Aorta (tissue), 5 donors: Measurements from ENCODE around the gene USP6NL. TPM values are rescaled to one million over a fixed set of nuclear protein-coding genes. Genes with fewer than 3 reads are reported as not detected.

ENCODE experiments used
- ATAC-seq: fragments of 200-7000 bp; cut with Tn5 transposase; one replicate; pipeline ENCODE4 v1.9.1; 2022; ENCODE audit warnings: moderate library complexity; ENCODE audit not compliant: low FRiP score
- DNase-seq, 2 donors: peaks; one replicate each; pipeline ENCODE4 v3.0.0-alpha.2; 2020
- H3K27ac ChIP-seq, 2 donors: one replicate each; pipeline ENCODE4 v1.5.1; 2013; ENCODE audit warnings: low read length in 2 of 2, mild to moderate bottlenecking in 2 of 2, moderate library complexity in 2 of 2, control low read depth in 1 of 2, inconsistent platforms in 1 of 2, low read depth in 1 of 2
- H3K27me3 ChIP-seq, 2 donors: one replicate each; pipeline ENCODE4 v1.6.1; 2013; ENCODE audit warnings: control low read depth in 1 of 2, low read length in 1 of 2, mild to moderate bottlenecking in 1 of 2, moderate library complexity in 1 of 2; ENCODE audit not compliant: insufficient read depth in 2 of 2, control insufficient read depth in 1 of 2
- H3K36me3 ChIP-seq, 2 donors: one replicate each; pipeline ENCODE4 v1.6.1; 2013; ENCODE audit warnings: control low read depth in 1 of 2, low read length in 1 of 2, mild to moderate bottlenecking in 1 of 2; ENCODE audit not compliant: insufficient read depth in 2 of 2, control insufficient read depth in 1 of 2
- H3K4me1 ChIP-seq, 2 donors: one replicate each; pipeline ENCODE4 v1.6.1; 2013; ENCODE audit warnings: low read length in 2 of 2, control low read depth in 1 of 2, mild to moderate bottlenecking in 1 of 2, moderate library complexity in 1 of 2; ENCODE audit not compliant: insufficient read depth in 2 of 2, control insufficient read depth in 1 of 2
- H3K4me3 ChIP-seq, 2 donors: one replicate each; pipeline ENCODE4 v1.5.1; 2013; ENCODE audit warnings: low read length in 2 of 2, control low read depth in 1 of 2, mild to moderate bottlenecking in 1 of 2
- H3K9me3 ChIP-seq: one replicate; pipeline ENCODE4 v1.6.1; 2013; ENCODE audit warnings: mild to moderate bottlenecking, low read length; ENCODE audit not compliant: control insufficient read depth
- WGBS, 2 donors: extraction: QIAGEN DNeasy Blood & Tissue Kit; methylation state at CpG; one replicate each; pipeline ENCODE4 v1.1.7; 2013; 5-methylcytosine and 5-hydroxymethylcytosine counted together
- intact Hi-C, 2 donors: fragments of 100-400 bp; cut with DNase I; formaldehyde crosslinking; loops; one replicate each; pipeline versions ENCODE4 v1.14.2 to v1.15.0; 2022
- polyA plus RNA-seq, 2 donors: library from polyadenylated mRNA; stranded (reverse); fragments of 200-250 nt; gene quantifications; one replicate each; pipeline ENCODE4 v1.2.3, GENCODE V29; 2013
- total RNA-seq, 2 donors: library from RNA; stranded (reverse); fragmentation: NEBNext Ultra II Directional; extraction: Animal tissue kit (Norgen Biotek cat#: 25700); gene quantifications; one replicate each; pipeline ENCODE4 v1.2.1, GENCODE V29; 2021
- donor health status: healthy with polysubstance abuse.
- donor health status: Bipolar disorder and iron deficiency.
- donor health status: DM: no; HTN: no; CAD: no.
- donor health status: DM: no; HTN: no; CAD: no.
- donor health status: DM: yes; HTN: yes; CAD: no.

Gene USP6NL
- total and polyA plus RNA-seq, 4 donors: 3.8 to 12.5 (median 7.7) TPM

DNA sequence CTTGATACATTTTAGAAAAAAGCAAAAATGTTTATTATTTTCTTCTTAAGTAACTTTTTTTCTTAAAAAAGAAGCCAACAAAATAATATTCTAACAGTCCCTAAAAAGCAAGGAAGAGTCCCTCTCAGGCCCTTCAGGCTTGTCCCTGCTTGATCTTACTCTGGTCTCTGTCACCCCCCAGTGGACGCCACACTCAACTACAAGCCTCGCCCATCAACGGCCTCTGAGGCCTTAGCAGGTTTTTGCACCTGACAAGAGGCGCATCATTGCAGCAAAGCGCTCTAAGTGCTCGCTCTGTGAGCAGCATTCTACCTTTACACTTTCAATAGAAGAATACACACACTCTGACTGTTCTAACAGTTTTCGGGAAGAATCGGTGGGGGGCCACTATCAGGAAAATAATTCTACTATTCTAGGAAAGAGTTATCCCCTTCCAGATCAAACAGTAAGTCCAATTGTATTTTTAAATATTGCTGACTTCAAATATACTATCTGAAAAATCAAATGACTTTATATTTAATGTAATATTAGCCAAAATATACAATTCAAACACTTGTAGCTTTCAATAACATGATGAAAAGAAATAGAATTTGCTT lies 139.2 kb downstream of the USP6NL start:
- peak; percentile 81 for ATAC-seq
- 61 to 69% methylated on average over 8 of the region's 8 CpGs for WGBS, 2 donors

DNA sequence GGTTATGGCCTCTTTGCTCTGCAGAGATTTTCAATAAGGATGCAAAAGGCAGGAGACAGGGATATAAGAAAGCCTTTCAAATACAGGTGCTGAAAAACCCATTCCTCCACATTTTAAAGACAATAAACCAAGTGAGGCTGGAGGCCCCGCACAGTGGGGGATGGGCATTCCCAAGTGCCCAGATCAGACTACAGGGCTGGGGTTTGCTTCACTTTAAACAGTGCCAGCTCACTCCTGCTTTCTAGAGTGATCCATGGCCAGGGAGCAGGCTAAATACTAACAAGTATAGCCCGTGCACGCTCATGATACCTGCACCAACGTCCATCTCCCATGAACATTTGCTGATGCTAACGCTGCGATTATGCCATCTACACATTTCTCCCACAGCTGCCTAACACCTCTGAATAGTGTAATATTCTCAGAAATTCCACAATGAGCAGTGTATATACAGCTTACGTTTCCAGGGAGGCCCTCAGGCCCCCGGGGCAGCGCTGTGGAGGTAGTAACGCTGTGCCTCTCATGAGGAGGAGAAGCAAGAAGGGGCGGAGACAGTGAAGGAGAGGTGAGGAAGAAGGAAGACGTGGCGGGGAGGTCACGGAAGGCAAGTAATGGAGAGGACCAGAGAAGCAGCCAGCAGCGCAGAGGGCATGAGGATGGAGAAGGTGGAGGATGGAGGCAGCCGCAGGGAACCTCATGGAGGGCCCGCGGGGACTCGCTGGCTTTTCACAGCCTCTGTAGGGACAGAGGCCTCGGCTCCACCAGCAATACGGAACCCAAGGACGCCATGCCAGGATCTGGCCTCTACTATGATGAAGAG lies 141.7 kb downstream of the USP6NL start:
- 92 to 96% methylated on average over 22 of the region's 22 CpGs for WGBS, 2 donors
- no peak overlapping the region for H3K4me3 ChIP-seq
- no peaks in the 10 kb centered on the region for H3K4me1 ChIP-seq
- ATAC-seq: no peak
- H3K27me3 ChIP-seq: no peaks in the 10 kb centered on the region
- H3K27ac ChIP-seq: no peak overlapping the region
- no peaks in the 10 kb centered on the region for H3K36me3 ChIP-seq
- no peaks in the 10 kb centered on the region for H3K9me3 ChIP-seq
- intact Hi-C loops: no loop called here
- DNase-seq: no peak

More for the DNA sequence above, 139.2 kb downstream of the USP6NL start:
- Histone ChIP-seq H3K4me1 (no peaks in the 10 kb centered on the region), H3K4me3 (no peak overlapping the region), H3K9me3 (no peaks in the 10 kb centered on the region), H3K27me3 (no peaks in the 10 kb centered on the region), H3K27ac (no peak overlapping the region), H3K36me3 (no peaks in the 10 kb centered on the region)
- no peak for DNase-seq
- intact Hi-C loops: loop anchor here in 1 of 2 donors (2.0 kb wide), 1 partner anchor 47 kb away; no protein-coding TSS in a partner anchor

DNA sequence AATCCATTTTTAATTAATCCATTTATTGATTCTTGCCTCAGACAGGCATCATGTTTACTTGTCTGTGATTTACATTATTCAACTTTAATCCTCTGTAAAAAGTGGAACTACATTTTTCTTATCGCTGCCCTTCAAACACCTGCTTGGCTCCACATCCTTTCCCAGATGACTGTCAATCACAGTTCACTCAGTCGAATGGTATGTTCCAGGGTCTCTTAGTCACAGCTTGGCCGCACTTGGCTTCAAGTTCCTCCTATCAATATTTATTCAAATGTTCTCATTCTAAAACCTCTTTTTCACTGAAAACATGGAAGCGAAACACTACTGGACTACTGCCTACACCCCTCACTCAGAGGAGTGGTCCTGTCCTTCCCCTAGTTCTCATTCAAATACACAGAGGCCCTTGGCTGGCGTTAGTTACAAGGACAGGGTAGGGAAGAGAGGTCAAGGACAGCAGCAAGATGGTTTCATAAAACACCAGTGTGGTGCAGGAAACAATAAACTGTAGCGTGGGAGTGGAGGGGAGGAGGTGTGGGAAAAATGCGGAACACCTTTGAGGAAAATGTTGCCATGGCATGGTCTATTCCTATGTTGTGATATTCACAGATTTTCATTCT lies 143.2 kb downstream of the USP6NL start:
- no peak for ATAC-seq
- H3K36me3 ChIP-seq: peaks cover 0 to under 1% of the 10 kb centered on the region in 2 donors
- no peaks in the 10 kb centered on the region for H3K4me1 ChIP-seq
- intact Hi-C loops: no loop called here
- H3K27ac ChIP-seq: no peak overlapping the region
- H3K4me3 ChIP-seq: no peak overlapping the region
- DNase-seq: no peak
- WGBS, 2 donors: 36 to 43% methylated on average over 7 of the region's 7 CpGs
- H3K9me3 ChIP-seq: no peaks in the 10 kb centered on the region
- no peaks in the 10 kb centered on the region for H3K27me3 ChIP-seq

DNA sequence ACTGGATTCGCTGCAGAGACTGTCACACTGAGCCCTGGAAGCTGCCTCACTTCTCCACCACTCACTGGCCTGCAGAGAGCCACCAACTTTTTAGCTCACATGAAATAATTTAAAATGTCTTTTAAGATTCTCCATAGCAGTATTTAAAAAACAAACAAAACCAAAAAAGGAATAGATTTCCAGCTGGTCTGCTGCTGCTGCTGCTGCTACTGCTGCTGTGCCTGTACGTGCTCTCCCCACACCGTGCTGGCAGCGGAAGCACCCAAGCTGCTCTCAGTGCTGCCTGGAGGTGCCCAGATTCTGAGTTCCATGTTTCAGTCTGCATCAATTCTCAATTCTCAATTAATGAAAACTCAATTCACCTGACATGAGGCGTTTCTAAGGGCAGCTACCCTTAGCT lies 146.0 kb downstream of the USP6NL start:
- H3K4me1 ChIP-seq: no peaks in the 10 kb centered on the region
- ATAC-seq (no peak), DNase-seq (no peak)
- H3K27me3 ChIP-seq: no peaks in the 10 kb centered on the region
- H3K4me3 ChIP-seq: no peak overlapping the region
- no peaks in the 10 kb centered on the region for H3K9me3 ChIP-seq
- peaks cover 0 to 6% of the 10 kb centered on the region in 2 donors for H3K36me3 ChIP-seq
- WGBS, 2 donors: 85 to 89% methylated on average over 5 of the region's 5 CpGs
- intact Hi-C loops: no loop called here
- no peak overlapping the region for H3K27ac ChIP-seq

DNA sequence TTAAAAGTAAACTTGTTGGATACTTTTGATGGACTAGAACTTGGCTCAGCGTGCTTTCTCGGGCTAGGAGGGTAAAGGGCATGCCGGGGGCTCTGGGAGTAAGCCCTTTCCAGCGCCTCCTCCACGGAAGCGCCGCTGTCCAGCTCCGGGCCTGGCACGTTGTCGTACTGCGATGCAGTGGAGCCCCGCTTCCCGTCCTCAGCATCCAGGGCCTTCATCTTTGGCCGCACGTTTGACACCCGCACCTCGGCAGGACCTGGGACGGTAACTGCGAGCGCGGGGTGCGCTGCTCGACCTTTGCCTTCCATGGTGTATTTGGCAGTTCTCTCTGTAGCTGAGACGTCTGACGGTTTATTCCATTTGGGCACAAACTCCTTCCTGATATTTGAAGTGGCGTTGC lies 148.3 kb downstream of the USP6NL start:
- WGBS, 2 donors: 95 to 96% methylated on average over 26 of the region's 26 CpGs
- ATAC-seq (no peak), DNase-seq (no peak)
- Histone ChIP-seq H3K36me3 (peaks cover 0 to 6% of the 10 kb centered on the region in 2 donors), H3K4me1 (no peaks in the 10 kb centered on the region), H3K27ac (no peak overlapping the region), H3K27me3 (no peaks in the 10 kb centered on the region), H3K9me3 (no peaks in the 10 kb centered on the region), H3K4me3 (no peak overlapping the region)
- intact Hi-C loops: no loop called here

DNA sequence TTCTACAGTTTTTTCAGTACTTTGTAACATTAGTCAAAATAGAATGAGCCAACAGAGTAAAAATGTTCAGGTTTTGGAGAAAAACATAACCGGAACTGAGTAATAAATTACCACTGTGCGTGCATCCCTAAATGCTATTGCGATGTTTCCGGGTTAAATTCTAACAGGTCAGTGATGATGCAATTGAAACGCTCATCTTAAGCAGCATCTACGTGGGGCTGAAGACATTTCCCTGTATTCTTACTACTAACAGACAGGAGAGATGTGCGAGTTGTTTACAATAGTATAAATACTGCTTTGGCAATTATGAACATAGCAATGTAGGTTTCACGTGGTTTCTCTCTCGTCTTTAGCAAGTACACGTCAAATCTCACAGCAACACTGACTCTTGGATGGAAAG lies 149.4 kb downstream of the USP6NL start:
- WGBS, 2 donors: 96% methylated on average over 10 of the region's 10 CpGs
- ATAC-seq: no peak
- intact Hi-C loops: no loop called here

DNA sequence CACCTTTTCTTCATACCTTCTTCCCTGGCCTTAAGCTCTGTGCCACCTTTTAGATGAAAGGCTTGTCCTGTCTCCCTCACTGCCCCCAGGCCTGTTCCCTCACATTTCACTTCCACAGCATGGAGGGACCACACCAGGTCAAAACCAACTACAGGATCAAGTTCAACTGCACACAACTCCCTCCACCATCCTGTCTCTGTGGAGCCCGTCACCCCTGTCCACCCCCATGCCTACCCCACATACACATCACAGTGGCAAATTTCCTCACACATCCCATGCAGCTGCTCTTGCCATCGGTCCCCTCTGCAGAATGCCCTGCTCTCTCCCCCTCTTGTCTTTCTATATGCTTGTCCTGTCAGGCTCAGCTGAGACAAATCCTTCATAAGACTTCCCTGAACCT lies 154.1 kb downstream of the USP6NL start:
- Histone ChIP-seq H3K36me3 (peaks cover 0 to 4% of the 10 kb centered on the region in 2 donors), H3K4me3 (no peak overlapping the region), H3K27ac (no peak overlapping the region), H3K27me3 (no peaks in the 10 kb centered on the region), H3K4me1 (no peaks in the 10 kb centered on the region), H3K9me3 (no peaks in the 10 kb centered on the region)
- DNase-seq (no peak), ATAC-seq (no peak)
- intact Hi-C loops: no loop called here
- WGBS, 2 donors: 87 to 92% methylated on average over 2 of the region's 2 CpGs

More for the DNA sequence above, 149.4 kb downstream of the USP6NL start:
- DNase-seq: no peak
- no peaks in the 10 kb centered on the region for H3K4me1 ChIP-seq
- no peak overlapping the region for H3K27ac ChIP-seq
- H3K27me3 ChIP-seq: no peaks in the 10 kb centered on the region
- H3K4me3 ChIP-seq: no peak overlapping the region
- H3K9me3 ChIP-seq: no peaks in the 10 kb centered on the region
- H3K36me3 ChIP-seq: peaks cover 0 to 6% of the 10 kb centered on the region in 2 donors

DNA sequence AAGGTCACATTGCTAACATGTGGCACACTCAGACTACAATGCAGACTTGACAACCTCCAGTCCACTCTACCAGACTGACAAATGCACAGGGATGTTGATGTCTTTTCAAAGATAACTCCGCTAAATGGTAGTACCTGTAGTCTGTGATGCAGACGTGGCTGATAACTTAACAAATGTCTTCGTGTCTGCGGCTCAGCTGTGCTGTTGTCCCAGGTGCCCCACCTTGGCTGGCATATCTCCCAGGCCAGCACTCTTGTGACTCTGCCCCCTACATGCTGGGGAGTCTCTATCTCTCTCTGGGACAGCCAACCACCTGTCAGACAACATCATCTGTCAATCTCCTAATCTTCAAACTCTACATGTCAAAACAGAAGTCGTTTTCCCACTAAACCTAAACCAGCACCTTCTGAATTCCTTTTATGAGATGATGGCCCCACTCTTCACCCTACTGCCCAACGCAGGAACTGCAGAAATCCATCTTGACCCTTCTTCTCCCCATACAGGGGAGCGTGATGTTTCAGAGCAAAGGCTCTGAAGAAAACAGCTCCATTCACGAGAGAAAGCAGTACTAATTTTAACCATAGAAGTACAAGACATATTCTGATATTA lies 156.4 kb downstream of the USP6NL start:
- 82 to 85% methylated on average over 8 of the region's 8 CpGs for WGBS, 2 donors
- no peak overlapping the region for H3K4me3 ChIP-seq
- ATAC-seq: no peak
- H3K27me3 ChIP-seq: no peaks in the 10 kb centered on the region
- no peak for DNase-seq
- H3K36me3 ChIP-seq: no peaks in the 10 kb centered on the region
- intact Hi-C loops: no loop called here
- H3K27ac ChIP-seq: no peak overlapping the region
- H3K9me3 ChIP-seq: no peaks in the 10 kb centered on the region
- H3K4me1 ChIP-seq: no peaks in the 10 kb centered on the region
